NCI-H1436 (cell line): ENCODE data around the gene TMEM101.
"Not testable (repeated sequence)": the region's sequence is repeated elsewhere in the genome, so short reads cannot be mapped to it uniquely, and the experiment has no call there.

Experiments used
- DNase-seq: peaks from one replicate; lab custom pipeline; 2025; lab: John Stamatoyannopoulos, UW

TMEM101 gene

GRCh38 chr17:43974382-43975266 lies 40.1 kb downstream of the TMEM101 start:
- no peak for DNase-seq

- DNase-seq = not testable (repeated sequence)
Observed at GRCh38 chr17:43972444-43973212, 42.1 kb downstream of the TMEM101 start.

- not testable (repeated sequence) for DNase-seq
Observed at GRCh38 chr17:43971436-43971835, 43.3 kb downstream of the TMEM101 start.

- no peak for DNase-seq
Observed at GRCh38 chr17:43970366-43970765, 44.4 kb downstream of the TMEM101 start.

DNA sequence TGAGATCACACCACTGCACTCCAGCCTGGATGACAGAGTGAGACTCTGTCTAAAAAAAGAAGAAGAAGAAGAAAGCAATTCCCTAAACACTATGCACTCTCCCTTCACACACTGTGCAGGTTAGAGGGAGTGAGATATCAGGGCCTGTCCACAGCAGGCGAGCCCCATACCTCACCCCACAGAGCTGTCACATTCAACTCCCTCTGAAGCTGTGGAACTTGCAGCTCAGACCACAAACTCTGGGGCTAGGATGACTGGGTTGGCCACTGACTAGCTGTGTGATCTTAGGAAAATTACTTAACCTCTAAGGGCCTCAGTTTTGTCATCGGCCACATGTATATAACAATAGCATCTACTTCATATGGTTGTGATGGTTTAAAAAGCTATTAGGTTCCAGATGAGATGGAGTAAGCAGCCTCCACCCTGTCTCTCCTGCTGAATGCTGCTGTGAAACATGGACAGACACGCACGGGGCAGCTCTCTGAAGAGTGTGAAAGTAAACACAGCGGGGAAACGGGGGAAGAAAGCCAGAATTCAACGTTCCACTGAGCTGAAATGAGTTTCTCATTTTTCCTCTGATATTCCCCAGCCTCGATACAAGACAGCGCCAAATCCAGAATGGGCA lies 47.4 kb downstream of the TMEM101 start:
- DNase-seq = no peak

GRCh38 chr17:43966276-43966675 lies 48.5 kb downstream of the TMEM101 start:
- DNase-seq = no peak

DNA sequence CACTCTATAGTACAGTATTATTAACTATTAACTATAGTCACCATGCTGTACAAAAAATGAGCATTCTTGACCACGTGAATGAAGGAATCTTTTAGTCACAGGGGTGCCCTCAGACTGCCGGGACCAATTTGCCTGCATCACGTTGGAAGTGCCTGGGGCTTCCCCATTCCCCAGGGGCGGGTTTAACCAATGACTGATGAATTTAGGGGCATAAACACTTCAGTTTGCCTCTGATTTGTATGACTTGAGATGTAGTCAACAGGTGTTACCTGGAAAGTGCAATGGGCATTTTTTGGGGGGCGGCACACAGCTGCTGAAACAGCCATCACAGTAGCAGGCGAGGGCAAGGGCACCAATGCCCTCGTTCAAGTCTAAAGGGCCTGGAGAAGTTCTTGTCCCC lies 52.3 kb downstream of the TMEM101 start:
- no peak for DNase-seq

- DNase-seq = no peak
Observed at GRCh38 chr17:43961954-43962353, 52.8 kb downstream of the TMEM101 start.

- not testable (repeated sequence) for DNase-seq
Observed at GRCh38 chr17:43961292-43961691, 53.5 kb downstream of the TMEM101 start.
